HG02885 (cell line): ENCODE results near the gene SEMA5B.

Source experiments
- ATAC-seq: cut with Tn5 transposase; IDR thresholded peaks from one replicate; pipeline ENCODE4 v1.9.1; 2021; ENCODE audit warnings: mild to moderate bottlenecking; ENCODE audit not compliant: unreplicated experiment, poor library complexity

SEMA5B gene

DNA sequence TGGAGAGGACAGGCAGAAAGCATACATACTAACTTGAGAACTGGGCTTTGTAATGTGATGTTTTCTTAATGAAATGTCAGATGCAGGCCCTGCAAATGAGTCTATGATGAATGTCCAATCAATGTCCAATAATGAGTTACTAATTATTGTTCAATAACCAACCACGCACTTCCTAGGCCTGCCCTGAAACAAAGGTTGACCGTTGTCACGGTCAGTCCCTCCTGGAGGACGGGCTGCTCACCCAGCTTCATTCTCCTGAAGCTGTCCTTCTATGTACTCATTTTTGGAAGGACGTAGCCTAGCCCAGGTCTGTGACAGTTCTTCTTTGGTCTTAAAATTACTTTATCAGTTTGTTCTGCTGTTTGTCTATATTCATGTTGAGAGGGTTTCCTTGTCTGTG, 30.9 kb upstream of the SEMA5B start:
- ATAC-seq: no peak

DNA sequence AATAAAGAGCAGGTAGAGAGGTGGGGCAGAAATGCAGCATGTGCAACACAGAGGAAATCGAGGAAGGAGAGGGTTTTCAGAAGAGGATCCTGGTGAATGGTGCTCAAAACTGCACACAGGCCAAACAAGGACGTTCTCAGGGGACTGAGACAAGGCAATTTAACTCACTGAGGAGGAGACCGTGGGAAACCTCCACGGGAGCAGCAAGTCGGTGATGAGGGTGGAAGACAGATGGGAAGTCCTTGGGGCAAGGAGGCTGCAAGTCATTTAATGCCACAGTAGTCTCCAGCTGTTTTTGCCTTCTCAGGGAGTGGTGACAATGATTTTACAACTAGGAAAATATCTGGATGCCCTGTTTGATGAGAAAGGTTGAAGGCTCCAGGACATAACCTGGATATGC, 27.8 kb upstream of the SEMA5B start:
- ATAC-seq: no peak

DNA sequence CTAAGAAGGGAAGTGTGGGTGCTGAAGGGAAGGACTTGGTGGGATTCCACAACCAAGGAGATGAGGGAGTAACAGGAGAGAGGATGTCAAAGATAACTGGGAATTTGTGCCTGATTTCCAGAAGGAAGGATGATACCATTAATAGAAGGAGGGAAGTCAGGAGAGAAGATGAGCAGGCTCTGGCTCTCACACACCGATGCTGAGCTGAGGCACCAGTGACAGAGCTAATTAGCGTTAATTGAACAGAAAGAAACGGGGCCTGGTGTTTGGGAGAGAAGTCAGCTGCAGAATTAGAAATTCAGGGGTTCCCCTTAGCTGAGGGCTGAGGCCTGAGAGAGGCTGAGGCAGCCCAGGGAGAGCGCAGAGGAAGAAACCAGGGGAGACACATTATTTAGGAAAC, 27.4 kb upstream of the SEMA5B start:
- no peak for ATAC-seq

DNA sequence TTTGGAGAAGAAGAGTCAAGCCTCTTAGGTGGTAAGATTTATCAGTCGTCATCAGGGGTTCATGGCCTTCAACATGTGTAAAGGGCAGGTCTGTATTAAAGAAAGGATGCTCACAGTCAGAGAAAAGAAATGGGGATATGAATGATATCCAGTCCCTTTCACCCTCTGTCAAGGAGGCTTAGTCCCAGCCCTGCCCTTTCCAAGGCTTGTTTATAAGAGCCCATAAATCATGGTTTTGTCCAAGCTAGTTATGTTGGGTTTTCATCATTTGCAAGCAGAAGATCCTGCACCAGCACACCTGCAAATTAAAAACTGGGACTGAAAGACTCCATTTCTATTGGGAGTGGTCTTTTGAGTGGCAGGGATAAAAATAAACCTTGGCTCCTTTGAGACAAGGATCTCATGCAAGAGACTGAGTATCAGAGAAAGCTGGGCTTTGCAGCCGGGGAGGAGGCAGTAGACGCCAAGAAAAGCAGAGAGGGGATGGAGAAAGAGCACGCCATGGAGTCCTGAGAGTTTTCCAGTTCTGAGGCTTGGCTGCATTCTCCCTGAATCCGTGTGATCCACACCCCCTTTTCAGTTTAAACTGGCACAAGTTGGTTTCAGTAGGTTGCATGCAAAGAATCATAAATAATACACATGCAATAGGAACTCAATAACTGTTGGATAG, 26.7 kb upstream of the SEMA5B start:
- no peak for ATAC-seq

DNA sequence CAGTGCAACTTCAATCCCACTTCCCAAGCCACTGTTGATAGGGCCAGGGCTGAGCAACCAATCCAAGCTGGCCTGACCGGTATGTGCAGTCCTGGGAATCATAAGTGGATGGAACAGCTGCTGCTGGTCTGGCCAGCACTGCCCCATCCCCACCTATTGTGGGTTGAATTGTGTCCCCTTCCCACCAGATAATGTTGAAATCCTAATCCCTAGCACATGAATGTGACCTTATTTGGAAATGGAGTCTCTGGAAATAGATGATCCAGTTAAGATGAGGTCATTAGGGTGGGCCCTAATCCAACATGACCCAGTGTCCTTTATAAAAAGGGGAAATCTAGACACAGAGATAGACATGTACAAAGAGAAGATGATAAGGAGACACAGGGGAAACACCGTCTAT, 25.5 kb upstream of the SEMA5B start:
- no peak for ATAC-seq

DNA sequence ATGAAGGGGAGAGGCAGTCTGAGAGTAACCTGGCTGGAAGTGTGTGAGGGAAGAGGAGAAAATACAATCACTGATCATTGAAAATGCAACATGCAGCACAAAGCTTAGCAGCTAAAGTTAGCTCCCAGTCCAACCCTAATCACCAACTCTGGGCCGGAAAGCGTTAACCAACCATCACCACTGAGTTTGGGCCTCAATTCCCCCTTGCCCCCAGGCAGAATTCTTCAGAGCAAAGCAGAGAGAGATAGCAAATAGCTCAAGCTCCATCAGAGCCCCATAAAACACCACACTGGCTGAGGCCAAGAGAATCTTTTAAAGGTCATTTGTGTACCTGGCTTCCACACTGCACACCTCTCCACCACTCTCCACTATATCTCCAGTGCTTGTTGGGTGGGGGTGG, 23.1 kb upstream of the SEMA5B start:
- no peak for ATAC-seq

DNA sequence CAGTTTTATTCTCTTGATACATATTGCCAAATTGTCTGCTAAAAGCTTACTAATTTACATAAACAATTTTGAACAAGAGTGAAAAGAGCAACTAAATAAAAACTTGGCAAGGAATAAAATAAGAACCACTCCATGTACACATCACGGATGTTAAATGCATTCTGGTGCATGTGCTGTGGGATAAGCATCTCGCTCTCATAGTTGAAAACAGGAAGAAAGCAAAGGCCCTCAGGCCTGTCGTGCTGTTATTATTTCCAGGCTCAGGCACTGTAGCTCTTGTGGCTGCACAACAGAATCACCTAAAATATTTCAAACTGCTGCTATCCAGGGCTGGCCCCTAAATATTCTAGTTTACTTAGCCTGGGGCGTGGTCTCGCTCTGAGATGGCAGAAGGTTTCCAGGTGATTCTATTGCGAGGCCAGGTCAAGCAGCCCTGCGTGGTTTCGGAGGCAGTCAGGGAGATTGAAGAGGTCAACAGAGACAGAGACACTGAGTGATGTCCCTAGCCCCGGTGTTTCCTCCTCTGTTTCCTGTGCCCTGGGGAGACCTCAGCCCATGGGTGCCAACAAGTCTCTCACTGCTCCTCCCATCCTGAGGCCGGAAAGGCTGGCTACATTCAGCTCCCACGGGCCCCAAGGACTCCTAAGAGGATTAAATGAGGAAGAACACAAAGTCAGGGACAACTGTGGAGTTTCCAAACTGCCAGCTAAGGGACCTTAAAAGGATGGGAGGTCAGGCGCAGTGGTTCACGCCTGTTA, 21.1 kb upstream of the SEMA5B start:
- no peak for ATAC-seq

DNA sequence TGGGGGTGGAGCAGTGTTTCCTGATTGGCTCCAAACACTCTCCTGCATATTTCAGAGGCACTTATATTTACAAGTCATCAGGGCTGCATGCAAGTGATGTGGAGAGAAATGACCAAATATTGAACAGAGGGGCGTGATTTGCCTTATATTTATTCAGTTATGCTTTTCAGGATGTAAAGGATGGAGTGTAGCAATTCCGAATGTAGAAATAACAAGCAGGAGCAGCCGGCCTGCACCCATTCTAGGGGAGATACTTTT, 19.4 kb upstream of the SEMA5B start:
- ATAC-seq: no peak

DNA sequence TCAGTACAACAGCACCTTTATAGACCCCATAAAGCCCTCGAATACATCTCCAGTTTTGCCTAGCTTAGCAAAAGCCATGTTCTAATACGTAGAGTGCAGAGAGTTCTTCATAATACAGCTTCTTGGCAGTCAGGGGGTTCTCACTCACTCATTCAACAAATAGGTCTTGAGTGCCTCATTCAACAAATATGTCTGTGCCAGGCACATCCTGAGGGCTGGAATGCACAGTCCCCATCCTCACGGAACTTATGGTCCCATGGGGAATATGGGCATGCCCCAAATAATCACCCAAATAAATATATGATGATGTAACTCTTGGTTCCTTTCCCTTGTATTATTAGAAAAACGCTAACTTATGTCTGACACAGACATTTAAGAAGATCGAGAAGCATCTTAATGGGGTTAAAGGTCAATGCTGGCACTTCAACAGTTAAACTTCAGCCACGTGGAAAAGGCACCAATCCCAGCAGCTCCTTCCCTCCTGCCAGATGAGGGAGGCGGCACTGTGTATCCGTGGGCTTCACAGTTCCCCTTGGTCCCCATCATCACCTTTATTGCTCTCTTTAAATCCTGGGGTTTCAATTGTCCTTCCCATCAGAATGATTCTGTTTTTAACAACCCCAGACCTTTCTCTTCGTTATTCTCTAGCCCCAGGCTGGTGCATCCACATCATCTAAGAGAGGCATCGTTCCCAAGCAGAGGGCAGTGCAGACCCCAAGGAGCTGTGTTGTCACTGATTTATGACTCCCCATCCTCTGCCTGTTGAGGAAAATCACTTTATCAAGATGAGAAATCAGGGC, 18.9 kb upstream of the SEMA5B start:
- no peak for ATAC-seq

DNA sequence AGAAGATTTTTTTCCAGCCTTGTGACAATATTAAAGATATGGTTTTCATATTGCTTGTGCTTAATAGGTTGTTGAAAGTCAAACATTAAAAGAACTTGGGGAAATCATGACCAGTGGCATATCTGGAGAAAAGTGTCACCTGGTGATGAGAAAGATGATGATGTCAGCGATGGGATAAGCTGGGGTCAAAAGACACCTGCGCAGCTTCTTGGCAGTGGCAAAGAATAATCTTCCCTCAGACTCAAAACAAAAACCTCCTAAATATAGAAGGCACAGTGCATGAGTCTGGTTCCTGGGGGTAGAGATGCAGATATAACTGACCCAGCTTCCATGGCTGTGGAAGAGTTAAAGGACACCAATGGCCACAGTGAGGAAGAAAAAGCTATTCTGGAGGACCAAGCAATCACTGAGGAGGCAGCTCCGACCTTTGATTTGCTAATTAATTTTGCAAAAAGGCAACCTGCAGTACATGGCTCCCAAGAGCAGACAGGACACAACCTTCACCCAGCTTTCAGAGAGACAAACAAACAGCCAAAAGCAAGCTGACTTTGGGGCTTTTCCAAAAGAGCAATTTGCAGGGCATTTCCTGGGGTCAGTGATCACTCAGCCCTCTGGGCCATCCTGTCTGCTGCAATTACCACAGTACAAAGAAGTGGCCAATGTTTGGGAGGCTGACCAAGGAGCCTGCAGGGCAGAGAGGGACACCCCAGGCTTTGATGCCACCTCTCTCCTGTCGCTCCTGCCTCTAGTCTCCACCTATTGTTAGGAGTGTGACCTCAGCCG, 17.6 kb upstream of the SEMA5B start:
- no peak for ATAC-seq

DNA sequence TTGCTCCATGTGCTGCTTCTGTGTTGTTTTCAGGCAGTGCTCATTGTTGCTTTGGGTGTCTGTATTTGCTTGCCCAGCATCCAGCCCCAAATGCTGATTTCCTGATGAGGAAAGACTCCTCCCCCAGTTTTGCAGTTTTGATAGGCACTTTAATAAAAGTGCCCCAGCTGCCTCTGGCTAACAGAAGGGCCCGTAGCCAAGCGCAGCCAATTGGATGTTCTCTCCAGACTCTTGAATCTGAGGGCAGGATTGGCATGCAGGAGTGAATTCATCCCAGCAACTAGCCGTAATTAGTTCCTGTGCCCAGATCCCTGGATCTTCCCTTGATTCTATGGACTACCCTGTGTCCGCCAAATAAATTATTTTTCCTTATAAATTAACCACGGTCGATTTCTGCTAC, 14.8 kb upstream of the SEMA5B start:
- no peak for ATAC-seq

DNA sequence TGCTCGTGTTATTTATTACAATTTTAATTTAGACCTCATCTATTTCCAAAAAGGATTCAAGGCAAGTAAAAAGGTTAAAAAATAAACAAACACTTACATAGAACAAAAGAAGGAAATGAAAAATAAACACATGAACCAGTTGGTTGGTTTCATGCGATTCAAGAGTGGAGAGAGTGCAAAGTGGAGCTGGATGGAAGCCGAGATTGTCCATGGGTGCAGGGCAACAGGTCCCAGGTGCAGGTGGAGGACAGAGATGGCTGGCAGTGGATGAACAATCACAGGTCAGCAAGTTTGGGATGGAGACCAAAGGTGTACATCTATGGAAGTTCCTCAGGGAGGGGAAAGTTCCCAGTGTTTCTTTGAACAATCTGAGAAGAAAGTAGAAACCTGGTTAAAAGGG, 11.6 kb upstream of the SEMA5B start:
- ATAC-seq: no peak

DNA sequence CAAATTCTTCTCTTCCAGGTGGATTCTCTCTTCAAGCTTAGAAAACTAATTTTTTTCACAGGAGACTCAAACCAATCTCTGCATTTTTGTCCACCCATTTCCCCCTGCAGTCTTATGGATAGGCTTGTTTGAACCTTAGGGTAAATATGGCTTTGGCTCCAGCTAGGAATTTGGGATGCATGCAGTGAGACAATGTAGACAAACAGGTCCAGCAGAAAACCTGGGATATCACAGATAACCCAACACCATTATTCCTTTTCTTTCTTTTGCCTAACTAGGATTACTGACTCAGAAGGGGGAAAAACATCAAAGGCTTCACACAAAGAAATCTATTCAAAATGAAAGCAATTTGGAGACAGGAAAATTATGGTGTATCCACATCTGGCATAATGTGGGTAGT, 11.2 kb upstream of the SEMA5B start:
- ATAC-seq: no peak

DNA sequence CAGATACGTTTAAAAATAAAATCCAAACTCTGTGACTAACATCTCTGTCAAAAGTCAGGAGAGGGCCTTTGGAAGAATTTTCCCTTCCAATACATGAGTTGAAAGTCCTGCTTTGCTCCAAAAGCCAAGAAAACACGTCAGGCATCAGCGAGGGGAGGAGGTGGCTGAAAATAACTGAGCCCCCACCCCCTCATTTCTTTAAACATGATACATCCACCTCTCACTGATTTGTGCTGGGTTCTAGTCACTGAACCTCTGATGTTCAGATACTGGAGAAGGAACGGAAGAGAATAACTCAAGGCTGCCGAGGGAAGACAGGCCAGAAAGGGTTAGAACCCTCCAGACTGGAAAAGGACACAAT, 9.4 kb upstream of the SEMA5B start:
- ATAC-seq: no peak

DNA sequence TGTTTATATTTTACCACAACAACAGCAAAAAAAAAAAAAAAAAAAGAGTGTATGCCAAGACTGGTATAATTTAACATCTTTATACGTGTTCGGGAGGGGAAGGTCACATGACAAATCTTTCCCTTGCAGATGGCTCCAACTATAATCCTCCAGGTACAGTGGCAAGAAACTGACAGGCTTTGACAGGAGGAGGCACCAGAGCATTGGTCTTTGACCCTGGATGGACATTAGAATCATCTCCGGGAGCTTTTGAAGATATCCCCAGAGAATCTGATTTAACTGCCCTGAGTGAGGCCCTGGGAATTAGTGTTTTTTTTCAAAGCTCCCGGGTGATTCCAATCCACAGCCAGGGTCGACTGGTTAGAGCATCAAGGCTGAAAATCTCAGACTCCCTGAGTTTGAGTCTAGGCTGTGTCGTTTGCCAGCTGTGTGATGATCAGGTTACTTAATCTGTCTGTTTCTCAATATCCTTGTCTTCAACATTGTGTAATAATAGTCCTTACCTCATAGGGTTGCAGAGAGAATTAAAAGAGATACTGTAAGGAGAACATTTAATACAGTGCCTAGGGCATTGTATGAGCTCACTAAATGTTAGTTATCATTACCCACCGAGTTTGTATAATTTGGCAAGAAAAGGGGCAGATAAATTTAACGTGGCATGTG, 8.9 kb upstream of the SEMA5B start:
- no peak for ATAC-seq

DNA sequence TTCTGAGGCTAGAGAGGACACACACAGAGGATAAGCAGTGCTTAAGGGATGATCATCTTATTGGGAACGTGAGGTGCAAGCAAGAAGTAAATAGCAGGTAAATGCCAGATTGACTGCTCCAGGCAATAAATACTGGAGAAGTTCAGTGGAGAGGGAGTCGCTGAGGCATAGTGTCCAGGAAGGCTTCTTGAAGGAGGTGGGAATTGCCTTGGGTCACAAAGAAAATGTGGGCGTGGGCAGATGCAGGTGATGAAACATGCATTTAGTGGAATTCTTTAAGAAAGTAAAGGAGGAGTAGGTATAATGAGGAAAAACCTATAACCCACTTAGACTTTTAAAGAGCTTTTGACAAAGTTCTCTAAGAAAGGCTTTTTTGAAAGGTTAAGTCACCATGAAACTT, 7.4 kb upstream of the SEMA5B start:
- no peak for ATAC-seq

DNA sequence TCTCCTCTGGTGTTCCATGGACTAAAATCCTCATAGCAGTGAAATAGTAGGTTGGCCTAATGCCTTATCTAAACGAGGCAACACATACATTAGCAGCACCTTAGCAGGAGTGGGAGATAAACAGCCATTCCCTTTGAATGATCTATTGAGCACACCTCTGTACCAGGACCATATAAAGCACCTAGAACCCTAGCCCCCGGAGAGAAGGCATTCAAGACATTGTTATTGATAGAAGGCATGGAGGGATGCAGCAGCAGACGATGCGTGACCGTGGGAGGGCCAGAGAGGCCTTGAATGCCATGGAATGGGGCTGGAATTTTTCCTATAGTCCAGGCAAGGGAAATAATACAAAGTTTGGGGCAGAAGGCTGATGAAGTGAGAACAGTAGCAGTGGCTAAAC, 6.6 kb upstream of the SEMA5B start:
- no peak for ATAC-seq

DNA sequence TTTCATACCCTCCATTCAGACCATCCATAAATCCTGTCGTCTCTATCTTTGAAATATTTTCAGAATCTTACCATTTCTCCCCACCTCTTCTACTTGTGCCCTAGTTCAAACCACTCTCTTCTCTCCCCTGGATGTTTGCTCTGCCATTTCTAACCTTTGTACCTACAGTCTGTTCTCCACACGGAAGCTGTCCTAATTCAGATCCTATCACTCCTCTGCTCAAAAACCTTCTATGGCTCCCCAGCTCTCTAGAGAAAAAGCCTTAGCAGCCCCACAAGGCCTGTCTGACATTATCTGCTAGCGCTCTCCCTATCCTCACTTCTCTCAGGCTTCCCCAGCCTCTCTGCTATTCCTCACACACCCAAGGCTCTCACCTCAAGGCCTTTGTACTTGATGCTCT, 4.5 kb upstream of the SEMA5B start:
- no peak for ATAC-seq

DNA sequence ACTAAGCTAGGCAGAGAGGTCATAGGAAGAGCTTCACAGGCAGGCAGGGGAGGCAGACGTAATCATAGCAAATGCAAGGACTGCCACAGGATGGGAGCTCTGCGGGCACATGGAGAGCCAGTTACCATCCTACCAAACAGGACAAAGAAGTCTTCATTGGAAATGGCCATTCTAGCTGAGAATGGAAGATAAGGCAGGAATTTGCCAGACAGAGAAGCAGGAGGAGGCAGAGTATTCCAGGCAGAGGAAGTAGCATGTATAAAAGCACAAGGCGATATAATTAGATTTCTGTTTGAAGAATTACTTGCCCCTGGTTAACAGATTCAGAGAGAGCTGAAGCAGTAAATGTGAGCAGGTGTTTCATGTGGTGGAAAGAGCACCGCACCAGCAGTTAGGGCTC, 3.5 kb upstream of the SEMA5B start:
- no peak for ATAC-seq

DNA sequence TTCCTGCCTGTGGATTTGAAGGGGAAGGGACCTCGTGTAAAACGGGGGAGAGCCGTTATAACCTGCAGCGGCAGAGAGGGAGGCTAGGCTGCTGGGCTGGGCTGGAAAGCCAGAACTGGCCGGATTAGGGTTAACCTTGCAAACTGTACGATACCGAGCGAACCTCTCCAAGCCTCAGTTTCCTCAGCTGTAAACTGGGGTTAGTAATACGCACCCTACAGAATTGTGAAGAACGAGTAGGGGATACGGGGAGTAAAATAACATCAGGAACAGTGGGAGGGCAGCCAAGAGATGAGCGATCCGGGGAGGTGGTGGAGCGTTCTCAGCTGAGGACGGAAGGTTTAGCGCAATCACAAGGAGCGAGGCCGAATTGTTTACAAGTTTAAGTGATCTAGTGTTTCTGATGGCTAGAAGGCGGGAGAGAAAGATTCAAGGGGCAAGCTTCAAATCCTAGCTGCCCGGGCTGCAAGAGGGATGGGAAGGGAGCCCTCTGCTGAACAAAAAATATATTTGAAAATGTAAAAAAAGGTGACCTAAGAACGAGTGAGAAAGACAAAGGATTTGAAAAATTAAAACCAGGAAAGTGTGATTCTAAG, 768 bp upstream of the SEMA5B start:
- ATAC-seq: no peak
